GM21515 (cell line): ENCODE measurements around the gene BCORL1.

Source experiments
- ATAC-seq: cut with Tn5 transposase; IDR thresholded peaks from one replicate; pipeline ENCODE4 v1.9.1; 2021; ENCODE audit not compliant: unreplicated experiment

The BCORL1 gene

GRCh38 chrX:130012683-130013082, 30.2 kb downstream of the BCORL1 start:
- no peak for ATAC-seq

- ATAC-seq: no peak
These were observed 31.2 kb downstream of the BCORL1 start for GRCh38 chrX:130013661-130014060.

- ATAC-seq: no peak
These were observed 31.9 kb downstream of the BCORL1 start for GRCh38 chrX:130014356-130014755.

- no peak for ATAC-seq
These were observed 32.3 kb downstream of the BCORL1 start for GRCh38 chrX:130014770-130015169.

- ATAC-seq: no peak
These were observed 32.7 kb downstream of the BCORL1 start for GRCh38 chrX:130015181-130015580.

- no peak for ATAC-seq
These were observed 35.7 kb downstream of the BCORL1 start for GRCh38 chrX:130018143-130018542.

GRCh38 chrX:130020661-130021324, 38.4 kb downstream of the BCORL1 start:
- ATAC-seq: no peak

- peak; percentile 100 for ATAC-seq
These were observed 41.7 kb downstream of the BCORL1 start for GRCh38 chrX:130024127-130024526.

GRCh38 chrX:130025256-130025655, 42.8 kb downstream of the BCORL1 start:
- ATAC-seq: no peak

GRCh38 chrX:130027569-130027968, 45.1 kb downstream of the BCORL1 start:
- ATAC-seq: no peak

GRCh38 chrX:130028196-130028595, 45.8 kb downstream of the BCORL1 start:
- no peak for ATAC-seq

GRCh38 chrX:130030826-130031225, 48.4 kb downstream of the BCORL1 start:
- ATAC-seq: no peak

- ATAC-seq: no peak
These were observed 50.1 kb downstream of the BCORL1 start for GRCh38 chrX:130032552-130032951.

- no peak for ATAC-seq
These were observed 51.7 kb downstream of the BCORL1 start for GRCh38 chrX:130034178-130034577.

GRCh38 chrX:130039847-130040246, 57.4 kb downstream of the BCORL1 start:
- no peak for ATAC-seq

GRCh38 chrX:130047416-130047815, 65.0 kb downstream of the BCORL1 start:
- no peak for ATAC-seq

GRCh38 chrX:130048686-130049222, 66.3 kb downstream of the BCORL1 start:
- ATAC-seq: no peak

- no peak for ATAC-seq
These were observed 67.4 kb downstream of the BCORL1 start for GRCh38 chrX:130049821-130050220.

- no peak for ATAC-seq
These were observed 68.9 kb downstream of the BCORL1 start for GRCh38 chrX:130051176-130051845.

- ATAC-seq: no peak
These were observed 70.8 kb downstream of the BCORL1 start for GRCh38 chrX:130053236-130053635.

GRCh38 chrX:130055103-130055502, 72.7 kb downstream of the BCORL1 start:
- no peak for ATAC-seq

- no peak for ATAC-seq
These were observed 73.5 kb downstream of the BCORL1 start for GRCh38 chrX:130055899-130056298.
